ENCODE data around the gene ANKRD1.

GRCh38 chr10:90913774-90914420 lies 7.0 kb downstream of the ANKRD1 start:
- TF ChIP-seq, protein P1, sequence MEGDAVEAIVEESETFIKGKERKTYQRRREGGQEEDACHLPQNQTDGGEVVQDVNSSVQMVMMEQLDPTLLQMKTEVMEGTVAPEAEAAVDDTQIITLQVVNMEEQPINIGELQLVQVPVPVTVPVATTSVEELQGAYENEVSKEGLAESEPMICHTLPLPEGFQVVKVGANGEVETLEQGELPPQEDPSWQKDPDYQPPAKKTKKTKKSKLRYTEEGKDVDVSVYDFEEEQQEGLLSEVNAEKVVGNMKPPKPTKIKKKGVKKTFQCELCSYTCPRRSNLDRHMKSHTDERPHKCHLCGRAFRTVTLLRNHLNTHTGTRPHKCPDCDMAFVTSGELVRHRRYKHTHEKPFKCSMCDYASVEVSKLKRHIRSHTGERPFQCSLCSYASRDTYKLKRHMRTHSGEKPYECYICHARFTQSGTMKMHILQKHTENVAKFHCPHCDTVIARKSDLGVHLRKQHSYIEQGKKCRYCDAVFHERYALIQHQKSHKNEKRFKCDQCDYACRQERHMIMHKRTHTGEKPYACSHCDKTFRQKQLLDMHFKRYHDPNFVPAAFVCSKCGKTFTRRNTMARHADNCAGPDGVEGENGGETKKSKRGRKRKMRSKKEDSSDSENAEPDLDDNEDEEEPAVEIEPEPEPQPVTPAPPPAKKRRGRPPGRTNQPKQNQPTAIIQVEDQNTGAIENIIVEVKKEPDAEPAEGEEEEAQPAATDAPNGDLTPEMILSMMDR (IDR thresholded peaks at IDR 0.05): no peak
- peak in 1 of 2 donors; percentile 21 for TF ChIP-seq POLR2A (IDR thresholded peaks at IDR 0.05)

Measured in heart left ventricle (tissue), 13 donors.